H1 (cell line): Measurements from ENCODE around the gene PDE6D. TPM values are rescaled to one million over a fixed set of nuclear protein-coding genes. Genes with fewer than 3 reads are reported as not detected.

Experiments
- E2F6 ChIP-seq: IDR thresholded peaks from 2 replicates; pipeline ENCODE4 v1.6.1; 2012; ENCODE audit warnings: inconsistent platforms
- MAFK ChIP-seq: IDR thresholded peaks from 2 replicates; pipeline ENCODE4 v1.6.1; 2012; ENCODE audit warnings: low read depth, mild to moderate bottlenecking, improper control_type of control experiment, low read length
- NANOG ChIP-seq: IDR thresholded peaks from 2 replicates; pipeline ENCODE4 v1.6.1; 2011; ENCODE audit warnings: low read length, low read depth, mild to moderate bottlenecking, inconsistent platforms; ENCODE audit not compliant: insufficient read depth, poor library complexity, severe bottlenecking
- RBBP5 ChIP-seq: IDR thresholded peaks from 2 replicates; pipeline ENCODE4 v1.7.1; 2012; ENCODE audit warnings: low read depth, mild to moderate bottlenecking, inconsistent platforms, low read length, moderate library complexity, borderline replicate concordance
- polyA plus RNA-seq, 7 experiments: library from polyadenylated mRNA; depleted of rRNA in 3 of 7; stranded (reverse) in 5 of 7; unstranded in 2 of 7; fragments of >200 nt in 5 of 7; fragments of 200-250 nt in 2 of 7; gene quantifications; 1 replicate in 5 of 7; 2 replicates in 1 of 7; 4 replicates in 1 of 7; pipeline versions ENCODE4 v1.2.1 to v1.2.3, GENCODE V29; 2011 to 2013; ENCODE audit warnings: missing spikeins in 2 of 7, mixed read lengths in 2 of 7
- total RNA-seq: library from RNA; stranded (reverse); fragmentation: NEBNext Ultra II Directional; extraction: Animal tissue kit (Norgen Biotek cat#: 25700); gene quantifications from 2 replicates; pipeline ENCODE4 v1.2.1, GENCODE V29; 2021

Gene PDE6D
- total and polyA plus RNA-seq, 2 of the 8 experiments (the other 6 are each of a cell fraction or from before 2014, with no cell fraction given) = 33.7 to 63.9 TPM

GRCh38 chr2:231689124-231689893 is 91.8 kb downstream of the PDE6D start (continued):
- TF ChIP-seq RBBP5 (no peak), NANOG (no peak), MAFK (no peak), E2F6 (no peak)
